ENCODE data around the gene CDRT4.
"Not testable (repeated sequence)": the region's sequence is repeated elsewhere in the genome, so short reads cannot be mapped to it uniquely, and the experiment has no call there.

The CDRT4 gene

DNA sequence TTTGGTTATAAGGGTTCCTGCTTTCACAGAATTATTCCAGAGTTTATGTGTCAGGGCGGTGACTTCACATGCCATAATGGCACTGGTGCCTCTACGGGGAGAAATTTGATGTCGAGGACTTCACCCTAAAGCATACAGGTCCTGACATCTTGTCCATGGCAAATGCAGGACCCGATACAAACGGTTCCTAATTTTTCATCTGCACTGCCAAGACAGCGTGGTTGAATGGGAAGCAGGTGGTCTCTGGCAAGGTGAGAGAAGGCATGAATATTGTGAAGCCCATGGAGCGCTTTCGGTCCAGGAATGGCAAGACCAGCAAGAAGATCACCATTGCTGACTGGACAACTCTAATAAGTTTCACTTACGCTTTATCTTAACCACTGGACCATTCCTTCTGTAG is 39.6 kb upstream of the CDRT4 start:
- Histone ChIP-seq H3K9me3 (ENCODE audit: control insufficient read depth, insufficient read depth, low read length) (no peaks in the 10 kb centered on the region), H3K4me1 (ENCODE audit: control insufficient read depth, insufficient read depth, low read length) (peaks cover 4% of the 10 kb centered on the region), H3K4me3 (ENCODE audit: low read depth, low read length) (no peak overlapping the region), H3K9ac (ENCODE audit: low read depth, low read length) (no peak overlapping the region), H3K27ac (ENCODE audit: low read depth, low read length) (no peak overlapping the region), H3K27me3 (ENCODE audit: control insufficient read depth, insufficient read depth, low read length) (no peaks in the 10 kb centered on the region), H3K36me3 (ENCODE audit: control insufficient read depth, insufficient read depth, low read length) (peaks cover 19% of the 10 kb centered on the region)

DNA sequence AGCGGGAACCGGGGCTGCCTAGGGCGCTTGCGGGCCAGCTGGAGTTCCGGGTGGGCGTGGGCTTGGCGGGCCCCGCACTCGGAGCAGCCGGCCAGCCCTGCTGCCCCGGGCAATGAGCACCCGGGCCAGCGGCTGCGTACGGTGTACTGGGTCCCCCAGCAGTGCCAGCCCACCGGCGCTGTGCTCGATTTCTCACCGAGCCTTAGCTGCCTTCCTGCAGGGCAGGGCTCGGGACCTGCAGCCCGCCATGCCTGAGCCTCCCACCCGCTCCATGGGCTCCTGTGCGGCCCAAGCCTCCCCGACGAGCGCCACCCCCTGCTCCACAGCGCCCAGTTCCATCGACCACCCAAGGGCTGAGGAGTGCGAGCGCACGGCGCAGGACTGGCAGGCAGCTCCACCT is 38.3 kb upstream of the CDRT4 start:
- not testable (repeated sequence) for H3K9me3 ChIP-seq (ENCODE audit: control insufficient read depth, insufficient read depth, low read length); H3K4me1 ChIP-seq (ENCODE audit: control insufficient read depth, insufficient read depth, low read length); H3K9ac ChIP-seq (ENCODE audit: low read depth, low read length); H3K27ac ChIP-seq (ENCODE audit: low read depth, low read length); H3K4me3 ChIP-seq (ENCODE audit: low read depth, low read length); H3K27me3 ChIP-seq (ENCODE audit: control insufficient read depth, insufficient read depth, low read length)
- peaks cover 17% of the 10 kb centered on the region for H3K36me3 ChIP-seq (ENCODE audit: control insufficient read depth, insufficient read depth, low read length)

DNA sequence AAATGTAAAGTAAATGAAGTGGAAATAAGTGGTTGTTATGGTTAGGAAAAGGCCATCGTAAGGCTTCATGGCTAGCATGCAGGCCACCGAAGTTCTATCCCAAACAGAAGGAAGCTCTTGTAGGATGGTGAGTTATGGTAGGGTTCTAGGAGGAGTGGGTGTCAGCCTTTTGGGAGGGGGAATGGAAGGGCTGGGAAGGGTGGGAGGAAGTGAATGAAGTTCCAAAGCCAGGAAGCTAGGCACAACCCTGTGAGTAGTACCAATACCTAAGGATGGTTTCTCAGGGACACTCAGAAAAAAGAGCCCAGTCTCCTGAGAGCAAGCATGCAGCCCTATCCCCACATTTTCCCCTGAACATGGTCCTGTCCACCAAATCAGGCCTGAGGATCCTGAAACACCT is 36.3 kb upstream of the CDRT4 start:
- Histone ChIP-seq H3K36me3 (ENCODE audit: control insufficient read depth, insufficient read depth, low read length) (peaks cover 11% of the 10 kb centered on the region), H3K27me3 (ENCODE audit: control insufficient read depth, insufficient read depth, low read length) (no peaks in the 10 kb centered on the region), H3K9me3 (ENCODE audit: control insufficient read depth, insufficient read depth, low read length) (no peaks in the 10 kb centered on the region), H3K4me1 (ENCODE audit: control insufficient read depth, insufficient read depth, low read length) (peaks cover 4% of the 10 kb centered on the region), H3K4me3 (ENCODE audit: low read depth, low read length) (no peak overlapping the region), H3K27ac (ENCODE audit: low read depth, low read length) (no peak overlapping the region), H3K9ac (ENCODE audit: low read depth, low read length) (no peak overlapping the region)

DNA sequence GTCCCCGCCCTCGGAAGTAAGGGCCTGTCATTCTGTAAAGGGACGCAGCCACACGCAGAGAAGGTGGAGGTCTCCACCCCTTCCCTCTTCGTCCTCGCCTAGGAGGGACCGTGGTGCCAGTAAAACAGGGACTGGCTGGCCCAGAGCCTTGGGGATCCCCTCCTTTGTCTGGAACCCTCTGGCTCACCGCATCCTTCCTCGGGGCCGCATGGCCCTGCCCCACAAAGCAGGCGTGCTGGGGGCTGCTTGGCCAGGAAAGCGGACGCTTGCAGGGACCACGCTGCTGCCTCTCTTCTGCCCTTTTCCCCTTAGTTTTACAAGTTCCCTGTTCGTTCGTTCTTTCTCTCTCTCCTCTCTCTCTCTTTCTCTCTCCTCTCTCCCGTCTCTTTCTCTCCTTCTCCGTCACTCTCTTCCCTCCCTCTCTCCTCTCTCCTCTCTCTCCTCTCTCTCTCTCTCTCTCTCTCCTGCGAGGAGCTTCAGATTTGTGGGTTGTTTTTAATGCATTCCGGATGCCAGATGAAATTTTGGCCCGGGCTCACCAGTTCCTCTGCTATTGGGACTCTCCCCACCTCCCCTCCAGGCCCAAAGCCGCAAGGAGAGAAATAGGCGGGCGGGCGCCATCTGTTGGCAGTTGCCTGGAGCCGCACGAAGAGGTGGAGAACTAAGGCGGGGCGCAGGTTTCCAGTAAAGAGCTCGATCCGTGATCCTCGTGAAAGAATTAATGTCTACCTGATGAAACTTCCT is 35.1 kb upstream of the CDRT4 start:
- H3K9ac ChIP-seq (ENCODE audit: low read depth, low read length), result no peak overlapping the region
- peaks cover 11% of the 10 kb centered on the region for H3K36me3 ChIP-seq (ENCODE audit: control insufficient read depth, insufficient read depth, low read length)

DNA sequence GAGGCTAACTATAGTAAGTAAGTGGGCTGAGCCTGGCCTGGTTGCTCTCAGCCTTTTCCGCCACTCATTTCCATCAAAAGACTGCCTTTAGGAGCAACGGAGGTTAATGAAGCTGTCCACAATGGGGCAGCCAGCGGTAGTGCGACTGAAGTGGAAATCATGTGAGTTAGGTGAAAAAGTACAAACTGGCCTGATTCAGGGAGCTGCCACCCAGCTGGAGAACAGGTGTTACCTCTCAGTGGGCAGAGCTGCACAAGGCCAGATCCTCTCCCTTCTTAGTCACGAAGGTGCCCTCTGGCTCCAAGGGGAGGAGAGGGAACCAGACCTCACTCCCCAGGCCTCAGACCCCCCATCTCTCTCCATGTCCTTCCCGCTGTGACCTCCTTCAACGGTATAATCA is 34.4 kb upstream of the CDRT4 start:
- Histone ChIP-seq H3K27ac (ENCODE audit: low read depth, low read length) (no peak overlapping the region), H3K4me3 (ENCODE audit: low read depth, low read length) (no peak overlapping the region), H3K27me3 (ENCODE audit: control insufficient read depth, insufficient read depth, low read length) (no peaks in the 10 kb centered on the region), H3K36me3 (ENCODE audit: control insufficient read depth, insufficient read depth, low read length) (peaks cover 10% of the 10 kb centered on the region), H3K9ac (ENCODE audit: low read depth, low read length) (no peak overlapping the region), H3K4me1 (ENCODE audit: control insufficient read depth, insufficient read depth, low read length) (peaks cover 4% of the 10 kb centered on the region), H3K9me3 (ENCODE audit: control insufficient read depth, insufficient read depth, low read length) (no peaks in the 10 kb centered on the region)

More for the DNA sequence above, 35.1 kb upstream of the CDRT4 start:
- Histone ChIP-seq H3K27me3 (ENCODE audit: control insufficient read depth, insufficient read depth, low read length) (no peaks in the 10 kb centered on the region), H3K27ac (ENCODE audit: low read depth, low read length) (no peak overlapping the region), H3K4me3 (ENCODE audit: low read depth, low read length) (no peak overlapping the region), H3K4me1 (ENCODE audit: control insufficient read depth, insufficient read depth, low read length) (peaks cover 4% of the 10 kb centered on the region), H3K9me3 (ENCODE audit: control insufficient read depth, insufficient read depth, low read length) (no peaks in the 10 kb centered on the region)

DNA sequence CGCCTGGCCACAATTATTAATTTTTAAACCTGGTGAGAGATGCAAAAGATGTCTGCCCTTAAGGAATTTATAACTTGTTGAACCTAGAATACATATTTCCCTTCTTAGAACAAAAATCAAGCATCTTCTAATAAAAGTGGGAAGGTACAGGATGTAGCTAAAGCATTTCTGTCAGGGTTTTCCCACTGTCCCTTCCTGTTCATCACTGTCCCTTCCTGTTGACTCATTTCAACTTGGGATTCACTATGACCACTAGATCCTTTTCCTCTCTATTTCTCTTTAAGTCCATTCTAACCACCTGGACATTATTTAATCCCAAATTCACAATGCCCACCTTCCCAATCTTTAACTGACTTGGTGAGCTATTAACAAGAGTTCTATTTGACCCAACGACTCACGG is 33.9 kb upstream of the CDRT4 start:
- Histone ChIP-seq H3K27me3 (ENCODE audit: control insufficient read depth, insufficient read depth, low read length) (no peaks in the 10 kb centered on the region), H3K9me3 (ENCODE audit: control insufficient read depth, insufficient read depth, low read length) (no peaks in the 10 kb centered on the region), H3K36me3 (ENCODE audit: control insufficient read depth, insufficient read depth, low read length) (peaks cover 15% of the 10 kb centered on the region), H3K4me3 (ENCODE audit: low read depth, low read length) (no peak overlapping the region), H3K4me1 (ENCODE audit: control insufficient read depth, insufficient read depth, low read length) (peaks cover 4% of the 10 kb centered on the region), H3K9ac (ENCODE audit: low read depth, low read length) (no peak overlapping the region), H3K27ac (ENCODE audit: low read depth, low read length) (no peak overlapping the region)

DNA sequence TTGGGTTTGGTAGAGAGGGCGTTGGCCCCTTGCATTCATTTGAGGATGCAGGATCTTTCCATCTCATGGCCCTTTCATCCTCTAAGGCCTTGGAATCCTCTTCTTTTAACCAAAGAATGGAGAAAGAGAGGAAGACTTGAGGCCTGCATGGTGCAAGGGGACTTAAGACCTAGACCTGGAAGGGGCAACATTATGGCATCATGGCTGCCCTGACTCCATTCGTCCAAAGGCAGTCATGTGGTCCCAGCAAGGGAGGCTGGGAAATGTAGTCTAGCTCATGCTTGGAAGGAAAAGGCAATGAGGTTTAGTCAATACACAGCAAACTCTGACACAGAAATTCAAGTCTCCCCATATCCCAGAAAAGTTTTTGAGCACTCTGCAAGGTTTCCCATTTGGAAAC is 30.7 kb upstream of the CDRT4 start:
- Histone ChIP-seq H3K27me3 (ENCODE audit: control insufficient read depth, insufficient read depth, low read length) (no peaks in the 10 kb centered on the region), H3K9me3 (ENCODE audit: control insufficient read depth, insufficient read depth, low read length) (no peaks in the 10 kb centered on the region), H3K4me3 (ENCODE audit: low read depth, low read length) (no peak overlapping the region), H3K36me3 (ENCODE audit: control insufficient read depth, insufficient read depth, low read length) (peaks cover 30% of the 10 kb centered on the region), H3K4me1 (ENCODE audit: control insufficient read depth, insufficient read depth, low read length) (peaks cover 6% of the 10 kb centered on the region), H3K9ac (ENCODE audit: low read depth, low read length) (no peak overlapping the region), H3K27ac (ENCODE audit: low read depth, low read length) (no peak overlapping the region)

DNA sequence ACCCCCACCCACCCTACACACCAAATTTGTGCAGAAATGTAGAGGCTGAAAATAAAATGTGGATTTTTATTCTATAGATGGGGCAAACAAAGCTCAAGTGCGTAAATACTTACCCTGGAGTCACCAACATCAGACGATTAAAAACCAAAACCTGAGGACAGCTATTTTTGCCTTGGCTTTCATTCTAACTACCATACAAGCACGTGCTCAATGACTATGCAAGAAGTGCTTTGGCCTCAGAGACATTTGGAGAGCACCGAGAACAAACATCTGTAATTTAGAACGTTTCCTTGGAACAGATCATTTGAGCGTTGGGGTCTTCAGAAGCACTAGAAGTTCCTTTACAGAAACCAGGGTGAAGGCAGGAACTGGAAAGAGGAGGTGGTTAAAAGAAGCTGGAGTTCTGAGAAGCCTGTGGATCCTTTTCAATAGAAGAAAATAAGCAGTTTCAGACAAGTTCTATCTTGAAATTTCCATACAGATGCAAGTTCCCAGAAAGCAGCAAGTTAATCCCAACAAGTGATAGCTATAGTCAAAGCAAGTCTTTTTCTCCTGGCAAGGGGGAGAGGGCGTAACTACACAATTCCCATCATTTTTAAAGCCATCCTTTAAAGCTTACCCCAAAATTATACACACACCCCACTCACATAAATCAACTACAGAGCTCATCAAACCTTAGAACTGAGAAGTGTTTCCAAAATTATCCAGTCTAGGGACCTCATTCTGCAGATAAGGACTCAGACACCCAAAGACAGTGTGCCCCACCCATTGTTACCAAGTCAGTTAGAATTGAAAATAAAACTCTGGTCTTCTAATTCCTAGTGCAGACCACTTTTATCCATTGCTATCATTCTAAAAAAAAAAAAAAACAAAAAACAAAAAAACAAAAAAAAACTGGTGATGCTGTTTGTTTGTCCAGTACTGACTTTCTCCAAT is 29.6 kb upstream of the CDRT4 start:
- Histone ChIP-seq H3K9ac (ENCODE audit: low read depth, low read length) (no peak overlapping the region), H3K36me3 (ENCODE audit: control insufficient read depth, insufficient read depth, low read length) (peaks cover 30% of the 10 kb centered on the region), H3K4me3 (ENCODE audit: low read depth, low read length) (no peak overlapping the region), H3K27me3 (ENCODE audit: control insufficient read depth, insufficient read depth, low read length) (no peaks in the 10 kb centered on the region), H3K9me3 (ENCODE audit: control insufficient read depth, insufficient read depth, low read length) (no peaks in the 10 kb centered on the region), H3K4me1 (ENCODE audit: control insufficient read depth, insufficient read depth, low read length) (peaks cover 6% of the 10 kb centered on the region), H3K27ac (ENCODE audit: low read depth, low read length) (no peak overlapping the region)

DNA sequence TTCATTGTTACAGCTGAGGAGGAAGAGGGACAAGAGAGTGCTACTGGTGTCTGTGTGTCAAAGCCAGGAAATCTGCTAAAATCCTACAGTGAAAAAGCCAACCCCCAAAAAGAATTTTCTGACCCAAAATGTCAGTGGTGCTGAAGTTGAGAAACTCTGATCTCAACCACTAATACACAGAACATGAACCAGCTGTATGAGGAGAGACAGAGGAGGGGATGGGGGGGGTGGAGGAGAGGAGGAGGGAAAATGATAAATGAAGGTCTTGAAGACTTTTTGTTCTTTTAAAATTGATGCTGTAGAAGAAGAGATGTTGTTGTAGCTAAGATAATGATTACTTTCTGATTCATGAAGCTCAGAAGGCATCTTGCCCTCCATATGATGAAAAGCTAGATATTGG is 27.4 kb upstream of the CDRT4 start:
- Histone ChIP-seq H3K4me3 (ENCODE audit: low read depth, low read length) (no peak overlapping the region), H3K27me3 (ENCODE audit: control insufficient read depth, insufficient read depth, low read length) (no peaks in the 10 kb centered on the region), H3K4me1 (ENCODE audit: control insufficient read depth, insufficient read depth, low read length) (peaks cover 21% of the 10 kb centered on the region), H3K36me3 (ENCODE audit: control insufficient read depth, insufficient read depth, low read length) (peaks cover 24% of the 10 kb centered on the region), H3K9me3 (ENCODE audit: control insufficient read depth, insufficient read depth, low read length) (no peaks in the 10 kb centered on the region), H3K27ac (ENCODE audit: low read depth, low read length) (no peak overlapping the region), H3K9ac (ENCODE audit: low read depth, low read length) (no peak overlapping the region)

DNA sequence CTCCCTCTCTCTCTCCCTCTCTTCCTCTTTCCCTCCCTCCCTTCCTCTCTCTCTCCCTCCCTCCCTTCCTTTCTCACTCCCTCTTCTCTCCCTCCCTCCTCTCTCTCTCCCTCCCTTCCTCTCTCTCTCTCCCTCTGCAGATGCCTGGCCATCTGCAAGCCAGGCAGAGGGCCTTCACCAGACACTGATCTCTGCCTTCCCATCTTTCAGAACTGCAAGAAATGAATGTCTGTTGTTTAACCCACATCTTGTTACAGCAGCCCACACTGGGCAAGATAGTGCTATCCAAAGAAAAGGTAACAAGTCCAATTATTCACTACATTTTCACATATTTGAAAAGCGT is 26.2 kb upstream of the CDRT4 start:
- Histone ChIP-seq H3K27ac (ENCODE audit: low read depth, low read length) (no peak overlapping the region), H3K4me1 (ENCODE audit: control insufficient read depth, insufficient read depth, low read length) (peaks cover 21% of the 10 kb centered on the region), H3K9ac (ENCODE audit: low read depth, low read length) (no peak overlapping the region), H3K9me3 (ENCODE audit: control insufficient read depth, insufficient read depth, low read length) (no peaks in the 10 kb centered on the region), H3K27me3 (ENCODE audit: control insufficient read depth, insufficient read depth, low read length) (no peaks in the 10 kb centered on the region), H3K4me3 (ENCODE audit: low read depth, low read length) (no peak overlapping the region), H3K36me3 (ENCODE audit: control insufficient read depth, insufficient read depth, low read length) (peaks cover 24% of the 10 kb centered on the region)

Measured in HUES48 (cell line).